ENCODE results near the gene SGMS1. TPM values are rescaled to one million over a fixed set of nuclear protein-coding genes. Genes with fewer than 3 reads are reported as not detected.

Gene SGMS1
- polyA plus RNA-seq, 4 donors = 54.8 to 64.6 (median 60.5) TPM

DNA sequence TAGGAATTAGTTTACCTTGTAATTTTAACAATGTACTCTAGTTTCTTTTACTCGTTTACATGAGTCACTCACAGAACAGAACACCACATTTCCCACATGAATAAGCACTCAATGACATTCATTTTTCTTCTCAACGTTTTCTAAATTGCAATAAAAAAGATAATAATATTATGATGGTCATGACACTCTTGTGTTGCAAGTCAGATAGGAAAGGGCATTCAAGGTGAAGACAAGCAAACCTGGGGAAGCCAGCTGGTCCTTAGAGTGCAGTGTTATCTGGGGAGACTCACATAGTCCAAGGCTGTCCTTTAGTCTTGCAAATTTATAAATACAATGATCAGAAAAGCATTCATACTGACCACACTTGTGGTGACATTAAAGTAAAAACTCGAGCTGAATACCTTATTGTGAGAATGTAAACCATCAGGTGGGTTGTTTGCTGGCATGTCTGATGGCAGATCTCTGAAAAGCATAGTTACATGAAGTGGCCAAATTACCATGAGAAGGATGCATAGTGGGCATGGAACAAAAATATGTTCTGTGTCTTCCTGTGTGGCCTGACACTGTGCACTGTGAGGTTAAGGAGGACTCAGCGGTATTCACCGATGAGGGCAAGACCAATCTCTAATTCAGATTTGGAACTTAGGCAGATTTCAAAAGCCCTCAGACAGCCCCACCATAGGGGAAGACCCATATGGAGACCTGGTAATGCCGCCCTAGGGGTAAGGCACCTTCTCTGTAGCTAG, 213.5 kb downstream of the SGMS1 start:
- no peak for DNase-seq (ENCODE audit: low read depth in 4 of 4, low spot score in 3 of 4)

DNA sequence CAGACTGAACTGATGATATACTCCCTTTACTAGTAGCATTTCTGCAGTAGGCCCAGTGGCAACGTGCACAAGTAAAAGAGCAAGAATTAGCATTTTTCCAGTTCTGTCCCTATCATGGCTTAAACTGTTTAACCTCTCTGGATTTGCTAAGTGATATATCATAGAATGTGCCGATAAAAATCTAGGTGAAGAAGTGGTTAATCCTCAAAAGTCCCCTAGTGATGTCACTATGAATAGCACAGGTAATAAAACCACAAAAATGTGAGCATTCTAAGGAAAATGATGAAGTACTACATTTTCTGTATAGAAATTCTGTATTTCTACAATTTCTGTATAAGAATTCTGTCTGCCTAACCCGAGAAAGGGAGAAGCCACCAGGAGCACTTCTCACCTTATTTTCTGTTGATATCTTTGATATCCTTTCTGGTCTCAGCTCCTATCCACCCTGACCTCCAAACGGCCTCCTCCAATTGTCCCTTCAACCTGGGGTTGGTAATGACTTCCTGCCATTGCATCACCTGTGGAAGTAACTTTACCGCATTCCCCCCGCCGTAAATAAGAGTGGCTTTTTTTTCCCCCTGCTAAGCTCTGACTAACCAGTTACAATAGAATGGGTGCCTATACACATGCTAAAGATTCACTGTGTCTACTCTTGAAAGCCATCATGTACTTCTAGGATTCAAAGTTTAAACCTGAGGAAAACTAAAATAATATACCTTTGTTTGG, 216.5 kb downstream of the SGMS1 start:
- no peak for DNase-seq (ENCODE audit: low read depth in 4 of 4, low spot score in 3 of 4)

DNA sequence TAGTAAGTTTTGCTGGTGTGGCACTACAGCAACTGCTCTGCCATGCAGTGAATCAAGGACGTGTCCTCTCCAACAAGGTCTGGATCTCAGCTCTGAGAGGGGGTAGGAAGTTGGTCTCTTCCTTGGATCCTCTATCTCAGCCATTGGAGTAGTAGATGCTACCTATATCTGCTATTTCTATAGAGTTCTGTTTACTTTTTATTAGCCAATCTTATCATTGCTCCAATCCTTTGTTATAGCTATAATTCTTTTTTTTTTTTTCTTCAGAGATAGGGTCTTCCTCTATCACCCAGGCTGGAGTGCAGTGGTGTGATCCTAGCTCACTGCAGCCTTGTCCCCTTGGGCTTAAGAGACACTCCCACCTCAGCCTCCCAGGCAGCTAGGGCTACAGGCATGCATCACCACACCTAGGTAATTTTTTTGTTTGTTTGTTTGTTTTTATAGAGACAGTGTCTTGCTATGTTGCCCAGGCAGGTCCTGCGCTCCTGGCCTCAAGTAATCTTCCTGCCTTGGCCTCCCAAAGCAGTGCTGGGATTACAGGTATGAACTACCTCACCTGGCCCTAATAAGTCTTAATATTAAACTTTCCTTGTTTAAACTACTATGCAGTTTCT, 217.2 kb downstream of the SGMS1 start:
- no peak for DNase-seq (ENCODE audit: low read depth in 4 of 4, low spot score in 3 of 4)

DNA sequence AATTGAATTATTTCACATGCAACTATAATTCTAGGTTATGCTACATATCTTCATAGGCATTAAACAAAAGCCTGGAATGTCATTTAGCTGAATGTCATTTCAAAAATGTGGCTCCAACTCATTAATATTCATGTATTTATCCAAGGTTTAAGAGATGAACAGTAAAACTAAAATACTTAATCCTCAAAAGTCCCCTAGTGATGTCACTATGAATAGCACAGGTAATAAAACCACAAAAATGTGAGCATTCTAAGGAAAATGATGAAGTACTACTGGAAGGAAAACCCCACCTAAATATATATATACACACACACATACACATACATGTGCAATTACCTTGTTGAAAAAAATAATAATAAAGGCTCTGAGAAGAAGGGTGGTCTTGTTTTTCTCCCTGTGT, 218.0 kb downstream of the SGMS1 start:
- DNase-seq (ENCODE audit: low read depth in 4 of 4, low spot score in 3 of 4) = no peak

DNA sequence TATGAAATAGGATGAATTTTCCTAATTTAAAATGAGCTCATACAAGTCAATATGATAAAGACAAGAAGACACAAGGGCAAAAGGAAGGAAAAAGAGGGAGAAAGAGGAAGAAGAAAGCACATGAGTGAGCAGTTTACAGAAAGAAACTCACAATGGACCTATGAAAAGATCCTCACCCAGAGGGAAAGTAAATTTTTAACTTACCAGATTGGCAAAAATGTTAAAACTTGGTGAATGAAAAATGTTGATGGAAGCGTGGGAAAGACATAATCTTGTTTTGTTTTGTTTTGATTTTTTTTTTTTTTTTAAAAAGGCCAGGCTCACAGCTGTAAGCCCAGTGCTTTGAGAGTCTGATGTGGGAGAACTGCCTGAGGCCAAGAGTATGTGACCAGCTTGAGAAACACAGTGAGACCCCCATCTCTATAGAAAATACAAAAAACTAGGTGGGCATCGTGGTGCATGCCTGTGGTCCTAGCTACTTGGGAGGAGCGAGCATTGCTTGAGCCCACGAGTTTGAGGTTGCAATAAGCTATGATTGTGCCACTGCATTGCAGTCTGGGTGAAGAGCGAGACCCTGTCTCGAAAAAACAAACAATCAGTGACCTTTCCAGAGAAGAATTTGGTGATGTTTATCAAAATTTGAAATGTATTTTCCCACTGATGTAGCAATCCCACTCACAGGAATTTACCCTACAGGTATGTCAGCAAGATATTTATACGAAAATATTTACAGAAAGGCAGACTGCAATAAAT, 219.6 kb downstream of the SGMS1 start:
- no peak for DNase-seq (ENCODE audit: low read depth in 4 of 4, low spot score in 3 of 4)

DNA sequence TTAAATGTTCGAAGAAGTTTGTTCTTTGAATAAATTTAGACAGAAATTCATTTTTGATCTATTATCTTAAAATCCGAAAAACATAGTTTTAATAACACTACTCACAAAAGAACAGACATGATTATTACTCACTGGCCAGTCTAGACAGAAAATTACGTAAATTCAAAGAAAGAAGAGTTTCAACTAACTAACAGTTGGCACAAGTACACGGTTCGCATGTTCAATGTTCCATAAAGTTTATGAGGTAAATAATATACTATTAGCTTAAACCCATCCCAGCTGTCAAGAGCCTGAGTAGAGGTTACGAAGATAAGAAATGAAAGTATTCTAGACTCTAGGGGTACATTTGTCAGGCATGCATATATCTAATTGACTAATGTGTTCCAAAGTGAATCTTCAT, 220.7 kb downstream of the SGMS1 start:
- DNase-seq (ENCODE audit: low read depth in 4 of 4, low spot score in 3 of 4) = no peak

DNA sequence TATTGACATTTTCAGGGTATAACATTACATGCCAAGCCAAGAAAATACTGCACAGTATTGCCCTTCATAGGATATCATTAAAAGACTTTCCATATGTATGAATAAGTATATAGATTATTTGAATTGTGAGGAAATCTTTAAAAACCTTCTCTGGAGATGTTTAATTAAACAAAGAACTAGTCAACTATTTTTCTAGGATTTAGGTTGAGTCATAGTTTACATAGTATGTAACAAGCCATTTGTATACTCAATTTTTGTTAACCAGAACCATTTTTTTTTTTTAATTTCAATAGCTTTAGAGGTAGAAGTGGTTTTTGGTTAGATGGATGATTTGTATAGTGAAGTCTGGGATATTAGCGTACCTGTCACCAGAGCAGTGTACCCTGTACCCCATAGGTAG, 221.3 kb downstream of the SGMS1 start:
- DNase-seq (ENCODE audit: low read depth in 4 of 4, low spot score in 3 of 4) = no peak

DNA sequence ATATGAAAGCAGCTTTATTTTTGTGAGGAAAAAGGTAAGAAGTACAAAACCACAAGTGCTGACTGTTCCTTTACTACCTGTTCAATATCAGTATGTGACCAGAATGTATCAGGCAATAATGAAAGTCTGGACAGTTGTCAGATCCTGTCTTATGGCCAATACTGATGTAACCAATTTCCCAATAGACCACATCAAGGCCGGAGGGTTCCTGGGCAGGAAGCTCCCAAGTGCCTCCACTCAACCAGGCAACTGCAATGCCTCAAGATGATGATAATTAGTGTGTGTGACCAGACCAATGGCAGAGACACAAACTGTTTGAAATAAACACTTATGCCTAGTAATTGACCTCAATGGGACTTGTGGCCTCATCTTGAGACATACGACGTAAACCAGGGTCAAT, 223.1 kb downstream of the SGMS1 start:
- DNase-seq (ENCODE audit: low read depth in 4 of 4, low spot score in 3 of 4) = no peak

DNA sequence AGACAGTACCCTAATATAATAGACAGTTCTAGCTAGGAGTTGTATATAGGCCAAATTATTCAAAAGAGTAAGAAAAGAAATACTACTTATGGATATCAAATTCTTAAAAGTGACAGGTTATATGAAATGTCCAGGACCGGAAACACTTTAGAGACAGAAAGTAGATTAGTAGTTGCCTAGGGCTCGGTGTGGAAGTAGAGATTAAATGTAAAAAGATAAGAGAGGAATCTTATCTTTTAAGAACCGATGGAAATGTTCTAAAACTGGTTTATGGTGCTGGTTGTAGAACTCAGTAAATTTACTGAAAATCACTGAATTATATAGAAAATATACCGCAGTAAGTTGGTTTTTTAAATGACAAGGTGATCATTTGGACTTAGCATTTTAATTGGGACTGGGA, 224.9 kb downstream of the SGMS1 start:
- DNase-seq (ENCODE audit: low read depth in 4 of 4, low spot score in 3 of 4) = no peak

DNA sequence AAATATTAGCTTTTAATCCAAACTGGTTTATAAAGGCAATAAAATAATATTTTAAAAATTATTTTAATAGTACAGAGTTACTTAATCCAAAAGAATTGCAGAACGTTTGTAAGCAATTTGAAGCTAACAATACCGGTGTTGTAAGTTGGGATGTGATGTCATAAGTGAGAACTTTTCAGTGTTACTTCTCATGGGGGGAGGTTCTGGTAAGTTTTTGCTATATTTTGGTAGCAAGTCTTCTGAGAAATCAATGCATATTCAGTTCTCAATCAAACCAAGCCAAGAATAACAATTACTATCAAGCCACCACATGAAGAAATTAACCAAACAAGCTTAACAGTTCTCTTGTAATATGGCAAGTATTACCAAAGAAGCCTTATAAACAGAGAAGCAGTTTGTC, 225.4 kb downstream of the SGMS1 start:
- no peak for DNase-seq (ENCODE audit: low read depth in 4 of 4, low spot score in 3 of 4)

DNA sequence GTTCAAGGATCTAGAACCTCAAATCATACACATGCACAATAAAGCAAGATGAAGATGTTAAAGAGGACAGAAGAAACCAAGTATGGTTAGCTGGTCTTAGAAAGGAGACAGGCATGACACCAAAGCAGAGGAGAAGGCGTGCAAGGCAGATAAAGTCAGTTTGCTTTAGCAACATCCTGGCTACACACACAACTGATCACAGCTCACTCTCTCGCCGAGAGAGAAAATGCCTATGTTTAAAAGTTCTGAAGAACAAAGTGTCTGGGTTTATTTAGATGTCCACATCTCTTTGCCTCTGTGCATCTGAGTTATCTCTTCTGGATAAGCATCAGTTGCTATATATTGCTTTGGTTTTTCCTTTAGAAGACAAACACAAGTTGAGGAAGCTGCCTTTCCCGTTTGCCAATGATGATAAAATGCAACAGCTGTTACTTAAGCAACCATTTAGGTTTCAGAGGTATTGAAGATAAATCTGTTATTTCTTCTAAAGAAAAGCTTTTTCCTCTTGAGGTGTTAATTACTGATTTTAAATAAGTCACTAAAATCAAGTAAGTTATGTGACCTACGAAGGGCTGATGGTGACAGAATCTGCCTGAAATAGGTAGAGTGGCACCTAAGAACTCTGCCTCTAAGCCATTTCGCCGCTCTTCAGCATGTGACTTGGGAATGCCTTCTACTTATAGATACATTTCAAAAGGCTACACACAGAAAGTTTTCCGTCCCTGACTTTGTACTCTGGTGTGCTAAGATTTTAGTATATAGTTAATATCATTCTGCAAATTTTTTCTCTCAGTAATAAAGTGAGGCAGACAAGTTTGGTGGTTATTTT, 226.2 kb downstream of the SGMS1 start:
- no peak for DNase-seq (ENCODE audit: low read depth in 4 of 4, low spot score in 3 of 4)

DNA sequence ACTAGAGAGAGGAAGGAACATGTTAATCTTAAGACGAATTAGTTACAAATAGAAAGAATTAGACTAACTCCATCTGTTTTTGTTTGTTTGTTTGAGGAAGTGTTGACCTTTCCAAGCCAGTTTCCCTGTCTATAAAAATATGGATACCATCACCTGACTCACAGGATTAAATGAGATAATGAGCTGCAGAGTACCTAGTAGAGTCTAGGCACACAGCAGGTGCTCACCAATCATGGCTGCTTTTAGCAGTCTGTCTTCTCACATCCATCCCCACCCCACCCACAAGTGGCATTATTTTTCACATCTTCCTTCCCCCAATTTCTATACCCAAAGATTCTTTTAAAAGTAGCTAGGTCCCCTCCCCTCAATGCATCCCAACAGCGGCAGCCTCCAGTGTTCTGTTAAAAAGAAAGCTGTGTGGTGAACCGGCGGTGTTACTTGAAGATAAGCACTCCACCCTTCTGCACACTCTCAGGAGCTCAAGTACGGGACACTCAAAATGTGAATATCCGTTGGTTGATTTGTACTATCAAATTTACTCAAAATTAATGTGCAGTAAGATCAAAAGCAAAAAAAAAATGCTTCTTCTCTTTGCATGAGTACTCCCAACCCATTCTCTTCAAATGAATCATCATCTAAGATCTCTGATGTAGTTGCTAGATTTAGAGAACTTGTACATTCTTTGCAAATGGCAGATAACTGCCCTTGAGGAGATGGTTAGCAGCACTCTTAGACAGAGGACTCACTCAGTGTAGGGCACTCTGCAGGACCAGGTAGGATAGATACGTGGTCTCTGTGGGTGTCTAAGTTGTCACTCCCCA, 227.1 kb downstream of the SGMS1 start:
- no peak for DNase-seq (ENCODE audit: low read depth in 4 of 4, low spot score in 3 of 4)

DNA sequence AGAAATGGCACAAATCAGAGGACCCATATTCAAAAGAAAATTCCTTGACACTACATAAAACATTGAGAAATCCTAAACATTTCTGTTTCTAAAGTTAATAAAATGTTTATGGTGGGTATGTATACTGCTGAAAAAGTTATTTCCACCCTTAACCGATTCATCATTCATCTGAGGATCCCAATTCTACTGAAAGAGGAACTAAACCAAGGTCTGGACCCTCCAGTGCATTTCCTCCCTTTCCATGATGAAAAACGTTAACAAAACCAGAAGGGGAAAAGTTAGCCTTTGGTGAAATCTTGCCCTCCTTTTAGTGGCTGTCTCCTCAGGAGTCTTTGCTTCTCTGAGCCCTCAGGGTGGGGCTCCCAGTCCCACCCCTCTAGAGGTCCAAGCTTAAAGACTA, 227.9 kb downstream of the SGMS1 start:
- DNase-seq (ENCODE audit: low read depth in 4 of 4, low spot score in 3 of 4) = no peak

DNA sequence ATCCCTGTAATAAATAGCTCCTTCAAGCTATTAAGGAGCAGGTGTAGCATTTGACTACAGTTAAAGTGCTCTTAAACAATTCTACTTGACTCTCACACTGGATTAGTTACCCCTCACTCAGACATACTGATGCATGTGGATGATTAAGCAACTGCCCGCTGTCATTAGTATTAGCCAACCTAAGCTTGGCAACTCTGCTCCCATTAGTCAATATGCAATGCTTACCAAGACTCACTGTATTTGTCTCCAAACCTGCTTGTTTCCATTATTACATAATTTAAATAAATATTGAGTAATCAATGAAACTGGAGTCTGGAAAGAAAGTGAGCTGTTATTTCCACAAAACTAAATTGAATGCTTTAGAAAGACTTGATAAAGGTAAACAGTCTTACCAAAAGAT, 228.5 kb downstream of the SGMS1 start:
- no peak for DNase-seq (ENCODE audit: low read depth in 4 of 4, low spot score in 3 of 4)

DNA sequence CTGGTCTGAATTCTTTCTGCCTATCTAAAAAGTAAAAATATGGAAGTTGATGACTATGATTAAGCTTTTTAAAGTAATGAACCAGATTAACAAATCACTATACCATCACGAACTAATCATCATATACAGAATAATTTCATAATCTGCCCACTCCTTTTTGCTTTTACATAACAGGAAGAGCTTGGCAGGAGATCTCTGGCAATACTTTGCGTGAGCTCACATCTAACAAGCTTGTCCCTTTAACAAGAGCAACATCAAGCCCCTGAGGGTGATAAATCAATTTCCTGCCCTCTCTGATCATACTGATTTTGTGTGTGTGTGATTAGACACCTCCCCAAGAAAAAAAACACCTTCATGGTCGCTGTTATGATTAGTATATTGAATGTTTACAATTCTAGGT, 228.9 kb downstream of the SGMS1 start:
- DNase-seq (ENCODE audit: low read depth in 4 of 4, low spot score in 3 of 4) = no peak

DNA sequence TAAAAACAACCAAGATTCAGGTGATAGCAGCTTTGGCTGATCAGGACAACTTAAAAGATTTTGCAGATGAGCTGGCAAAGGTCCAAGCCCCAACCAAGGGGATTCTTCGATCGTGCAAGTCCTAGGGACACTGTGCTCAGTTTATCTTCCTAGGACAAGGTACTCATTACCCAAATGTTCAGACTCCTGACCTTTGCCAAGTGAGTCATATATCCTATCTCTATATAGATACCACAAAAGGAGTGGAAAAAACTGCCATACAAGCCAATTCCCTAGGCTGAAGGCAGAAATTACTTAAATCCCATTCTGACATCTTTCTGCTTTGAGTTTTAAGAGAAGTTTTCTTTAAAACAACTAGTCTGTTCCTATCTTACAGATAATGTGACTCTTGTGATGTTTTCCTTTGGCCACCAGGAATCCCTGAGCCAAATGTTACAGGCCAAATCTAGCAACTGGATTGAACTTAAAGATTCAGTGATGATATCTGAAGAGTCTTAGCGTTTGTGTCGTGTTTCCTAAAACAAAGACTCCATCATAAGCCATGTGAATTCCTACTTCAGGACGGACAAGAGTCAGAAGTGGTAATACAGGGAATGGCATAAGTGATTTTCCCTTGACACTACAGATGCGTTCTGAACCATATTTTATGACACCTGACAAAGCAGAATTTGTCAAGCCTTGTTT, 229.8 kb downstream of the SGMS1 start:
- no peak for DNase-seq (ENCODE audit: low read depth in 4 of 4, low spot score in 3 of 4)

DNA sequence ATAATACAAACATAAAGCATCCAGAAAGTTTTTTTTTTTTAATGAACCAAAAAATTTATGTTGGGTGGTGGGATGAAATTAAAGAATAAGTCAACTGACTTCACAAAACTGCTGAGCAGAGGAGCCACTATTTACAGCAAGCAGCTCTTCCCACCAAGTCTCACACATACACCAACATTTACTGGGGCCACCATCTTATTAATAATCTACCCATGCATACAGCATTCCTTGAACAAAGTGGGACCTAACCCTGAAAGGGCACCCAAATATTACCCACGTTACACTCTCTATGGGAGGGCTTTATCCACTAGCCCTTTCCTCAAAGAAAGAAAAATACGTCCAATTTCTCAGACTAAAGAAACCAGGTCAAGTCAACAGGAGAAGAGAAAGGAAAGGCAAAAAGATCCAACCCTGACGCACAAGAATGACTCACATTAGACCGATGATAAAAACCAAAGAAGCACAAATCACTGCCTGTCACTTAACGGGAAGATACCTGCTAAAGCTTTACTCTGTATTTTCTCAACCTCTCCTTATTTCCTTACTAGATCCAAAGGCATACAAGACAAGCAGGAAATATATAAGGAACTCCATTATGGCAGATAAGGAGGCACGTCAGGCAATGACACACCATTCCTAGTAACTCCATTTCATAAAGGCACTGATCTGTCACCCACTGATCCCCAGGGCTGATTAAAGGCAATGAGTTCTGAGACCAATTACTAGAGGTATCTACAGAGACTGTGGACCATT, 230.6 kb downstream of the SGMS1 start:
- no peak for DNase-seq (ENCODE audit: low read depth in 4 of 4, low spot score in 3 of 4)

DNA sequence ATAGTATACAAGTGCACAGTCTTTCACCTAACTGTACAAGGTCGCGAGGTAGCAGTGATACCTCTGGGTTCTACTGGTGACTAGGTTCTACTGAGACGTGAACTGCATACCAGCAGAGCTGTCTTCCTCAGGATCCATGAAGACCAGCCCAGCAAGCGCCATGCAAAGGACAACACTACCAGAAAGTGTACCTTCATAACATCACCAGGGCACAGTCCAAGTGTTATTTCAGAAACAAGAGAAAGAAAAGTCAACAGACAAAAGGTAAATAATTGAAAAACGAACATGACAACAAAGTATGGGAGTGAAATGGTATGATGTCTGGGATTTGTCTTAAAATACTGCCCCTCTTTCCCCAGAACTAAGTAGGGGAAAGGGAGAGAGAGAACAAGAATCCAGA, 231.3 kb downstream of the SGMS1 start:
- DNase-seq (ENCODE audit: low read depth in 4 of 4, low spot score in 3 of 4) = no peak
